ENCODE results near the gene CCP110. TPM values are rescaled to one million over a fixed set of nuclear protein-coding genes. Genes with fewer than 3 reads are reported as not detected.

CCP110 gene
- total RNA-seq, 1 experiment from 2014 or later: 31.8 TPM

DNA sequence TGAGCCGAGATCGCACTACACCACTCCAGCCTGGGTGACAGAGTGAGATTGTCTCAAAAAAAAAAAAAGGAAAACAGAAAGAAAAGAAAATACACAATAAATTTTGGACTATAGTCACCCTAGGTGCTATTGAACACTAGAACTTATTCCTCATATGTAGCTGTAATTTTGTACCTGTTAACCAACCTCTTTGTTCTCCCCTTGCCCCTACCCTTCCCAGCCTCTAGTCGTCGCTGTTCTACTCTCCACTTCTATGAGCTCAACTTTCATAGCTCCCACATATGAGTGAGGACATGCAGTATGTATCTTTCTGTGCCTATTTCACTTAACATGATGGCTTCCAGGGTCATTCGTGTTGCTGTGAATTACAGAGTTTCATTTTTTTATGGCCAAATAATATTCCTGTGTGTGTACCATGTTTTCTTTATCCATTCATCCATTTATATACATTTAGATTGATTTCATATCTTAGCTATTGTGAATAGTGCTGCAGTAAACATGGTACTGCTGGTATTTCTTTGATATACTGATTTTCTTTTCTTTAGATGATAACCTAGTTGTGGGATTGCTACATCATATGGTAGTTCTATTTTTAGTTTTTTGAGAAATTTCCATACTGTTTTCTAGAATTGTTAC lies 60.0 kb downstream of the CCP110 start:
- ChIA-PET POLR2A (interaction anchor here (1.0 kb wide), 1 partner anchor 12 kb away, joined by 3 read pairs; no protein-coding TSS in a partner anchor), CTCF (interaction anchor here (0.5 to 1.4 kb wide), 16 partner anchors 9 to 303 kb away, joined by 3 to 9 read pairs (median 4); partner anchors contain the start of gene VPS35L)
- intact Hi-C loops (cut with micrococcal nuclease; ENCODE audit: unreplicated experiment): no loop called here
- Histone ChIP-seq H3K4me1 (ENCODE audit: control insufficient read depth, insufficient read depth, low read length) (no peaks in the 10 kb centered on the region), H3K4me3 (ENCODE audit: low read depth in 2 of 2, low read length in 2 of 2) (no peak overlapping the region), H3K36me3 (ENCODE audit: control insufficient read depth, insufficient read depth, low read length) (peaks cover 11% of the 10 kb centered on the region), H3K9me3 (ENCODE audit: control insufficient read depth, insufficient read depth, low read depth, low read length) (no peaks in the 10 kb centered on the region), H3K27me3 (ENCODE audit: control insufficient read depth, insufficient read depth, low read length) (no peaks in the 10 kb centered on the region), H3K27ac (ENCODE audit: low read length) (no peak overlapping the region)
- BruUV-seq (replicated peaks): no TSS peak
- TF ChIP-seq, protein P1, sequence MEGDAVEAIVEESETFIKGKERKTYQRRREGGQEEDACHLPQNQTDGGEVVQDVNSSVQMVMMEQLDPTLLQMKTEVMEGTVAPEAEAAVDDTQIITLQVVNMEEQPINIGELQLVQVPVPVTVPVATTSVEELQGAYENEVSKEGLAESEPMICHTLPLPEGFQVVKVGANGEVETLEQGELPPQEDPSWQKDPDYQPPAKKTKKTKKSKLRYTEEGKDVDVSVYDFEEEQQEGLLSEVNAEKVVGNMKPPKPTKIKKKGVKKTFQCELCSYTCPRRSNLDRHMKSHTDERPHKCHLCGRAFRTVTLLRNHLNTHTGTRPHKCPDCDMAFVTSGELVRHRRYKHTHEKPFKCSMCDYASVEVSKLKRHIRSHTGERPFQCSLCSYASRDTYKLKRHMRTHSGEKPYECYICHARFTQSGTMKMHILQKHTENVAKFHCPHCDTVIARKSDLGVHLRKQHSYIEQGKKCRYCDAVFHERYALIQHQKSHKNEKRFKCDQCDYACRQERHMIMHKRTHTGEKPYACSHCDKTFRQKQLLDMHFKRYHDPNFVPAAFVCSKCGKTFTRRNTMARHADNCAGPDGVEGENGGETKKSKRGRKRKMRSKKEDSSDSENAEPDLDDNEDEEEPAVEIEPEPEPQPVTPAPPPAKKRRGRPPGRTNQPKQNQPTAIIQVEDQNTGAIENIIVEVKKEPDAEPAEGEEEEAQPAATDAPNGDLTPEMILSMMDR (IDR thresholded peaks at IDR 0.05): peak; percentile 97
- TF ChIP-seq SIN3A (IDR thresholded peaks at IDR 0.05; ENCODE audit: borderline replicate concordance, insufficient read depth, low read depth, low read length): no peak
- DNase-seq (ENCODE audit: low read depth, low spot score) (no peak), ATAC-seq (peak; percentile 94)
- in situ Hi-C loops (cut with HindIII; ENCODE audit: low pct_unique_long_range_greater_than_20kb, low sequenced_read_pairs): no loop called here

- intact Hi-C loops (cut with micrococcal nuclease; ENCODE audit: unreplicated experiment): no loop called here
- CTCF ChIA-PET: no interaction called here
- no TSS peak for BruUV-seq (replicated peaks)
Observed at GRCh38 chr16:19588661-19589060, 64.9 kb downstream of the CCP110 start.

More at GRCh38 chr16:19588661-19589060, 64.9 kb downstream of the CCP110 start:
- Histone ChIP-seq H3K36me3 (ENCODE audit: control insufficient read depth, insufficient read depth, low read length) (no peaks in the 10 kb centered on the region; the same call in none of the 2 replicates), H3K27me3 (ENCODE audit: control insufficient read depth, insufficient read depth, low read length) (no peaks in the 10 kb centered on the region), H3K4me3 (ENCODE audit: low read depth in 2 of 2, low read length in 2 of 2) (no peak overlapping the region), H3K4me1 (ENCODE audit: control insufficient read depth, insufficient read depth, low read length) (no peaks in the 10 kb centered on the region), H3K9me3 (ENCODE audit: control insufficient read depth, insufficient read depth, low read depth, low read length) (no peaks in the 10 kb centered on the region), H3K27ac (ENCODE audit: low read length) (no peak overlapping the region)
- in situ Hi-C loops (cut with HindIII; ENCODE audit: low pct_unique_long_range_greater_than_20kb, low sequenced_read_pairs): no loop called here
- ATAC-seq (no peak), DNase-seq (ENCODE audit: low read depth, low spot score) (no peak)
- POLR2A ChIA-PET: no interaction called here
- TF ChIP-seq TCF7L2 (IDR thresholded peaks at IDR 0.05; ENCODE audit: low read depth, low read length) (no peak), REST (IDR thresholded peaks at IDR 0.05; ENCODE audit: insufficient read depth in 1 of 2, low read depth in 2 of 2, low read length in 1 of 2) (no peak), SIN3A (IDR thresholded peaks at IDR 0.05; ENCODE audit: borderline replicate concordance, insufficient read depth, low read depth, low read length) (no peak), POLR2AphosphoS5 (IDR thresholded peaks at IDR 0.05; ENCODE audit: low read depth, low read length) (no peak)
- TF ChIP-seq, protein P1 (IDR thresholded peaks at IDR 0.05): no peak
